MCF 10A (cell line): ENCODE results near the gene FAIM2. TPM values are rescaled to one million over a fixed set of nuclear protein-coding genes. Genes with fewer than 3 reads are reported as not detected.
"Not testable (repeated sequence)": the region's sequence is repeated elsewhere in the genome, so short reads cannot be mapped to it uniquely, and the experiment has no call there.

Experiments
- BruUV-seq: library from RNA; stranded (reverse); fragments of 400-500 nt; replicated peaks from 2 replicates; lab custom pipeline; 2021; lab: Mats Ljungman, UMichigan
- CTCF ChIA-PET: fragments of 300-600 bp; sonication (Branson Sonifier 250); formaldehyde crosslinking; extraction: SDS; loops from one replicate; lab custom pipeline; 2021; ENCODE audit warnings: antibody characterized with exemption, inconsistent platforms; lab: Yijun Ruan, JAX
- POLR2A ChIA-PET: fragments of 300-600, 350-650 bp; sonication (Branson Sonifier 250); formaldehyde crosslinking; extraction: SDS; loops from one replicate; lab custom pipeline; 2020; ENCODE audit warnings: antibody characterized with exemption, inconsistent platforms; lab: Yijun Ruan, JAX
- DNase-seq: peaks from one replicate; pipeline ENCODE4 v3.0.0-alpha.2; 2018; ENCODE audit not compliant: unreplicated experiment
- H3K27ac Mint-ChIP-seq: one replicate; pipeline ENCODE4 v1.8.0; 2022; ENCODE audit warnings: mild to moderate bottlenecking, low read depth, mixed read lengths; ENCODE audit not compliant: unreplicated experiment
- H3K27me3 Mint-ChIP-seq: one replicate; pipeline ENCODE4 v1.8.0; 2022; ENCODE audit warnings: mixed read lengths; ENCODE audit not compliant: insufficient read depth, unreplicated experiment
- H3K36me3 Mint-ChIP-seq: one replicate; pipeline ENCODE4 v1.8.0; 2022; ENCODE audit warnings: mild to moderate bottlenecking, moderate library complexity, mixed read lengths; ENCODE audit not compliant: insufficient read depth, unreplicated experiment
- H3K4me1 Mint-ChIP-seq: one replicate; pipeline ENCODE4 v1.8.0; 2022; ENCODE audit warnings: mixed read lengths; ENCODE audit not compliant: insufficient read depth, unreplicated experiment
- H3K4me3 Mint-ChIP-seq: one replicate; pipeline ENCODE4 v1.8.0; 2022; ENCODE audit warnings: mild to moderate bottlenecking, moderate library complexity, mixed read lengths; ENCODE audit not compliant: unreplicated experiment
- H3K9me3 Mint-ChIP-seq: one replicate; pipeline ENCODE4 v1.8.0; 2022; ENCODE audit warnings: mixed read lengths; ENCODE audit not compliant: unreplicated experiment
- intact Hi-C: fragments of 100-400 bp; cut with micrococcal nuclease; formaldehyde crosslinking; loops from 2 replicates; pipeline ENCODE4 v1.14.1; 2022
- total RNA-seq: library from RNA; stranded (reverse); gene quantifications from 2 replicates; pipeline ENCODE4 v1.2.3, GENCODE V29; 2022
- TF ChIP-seq, protein P1 (sequence below): fragments of 200-600 bp; IDR thresholded peaks from one replicate; pipeline ENCODE4 v1.8.0; 2022; ENCODE audit warnings: antibody characterized with exemption, mild to moderate bottlenecking; ENCODE audit not compliant: unreplicated experiment

FAIM2 gene
- total RNA-seq, 1 experiment from 2014 or later = not detected

DNA sequence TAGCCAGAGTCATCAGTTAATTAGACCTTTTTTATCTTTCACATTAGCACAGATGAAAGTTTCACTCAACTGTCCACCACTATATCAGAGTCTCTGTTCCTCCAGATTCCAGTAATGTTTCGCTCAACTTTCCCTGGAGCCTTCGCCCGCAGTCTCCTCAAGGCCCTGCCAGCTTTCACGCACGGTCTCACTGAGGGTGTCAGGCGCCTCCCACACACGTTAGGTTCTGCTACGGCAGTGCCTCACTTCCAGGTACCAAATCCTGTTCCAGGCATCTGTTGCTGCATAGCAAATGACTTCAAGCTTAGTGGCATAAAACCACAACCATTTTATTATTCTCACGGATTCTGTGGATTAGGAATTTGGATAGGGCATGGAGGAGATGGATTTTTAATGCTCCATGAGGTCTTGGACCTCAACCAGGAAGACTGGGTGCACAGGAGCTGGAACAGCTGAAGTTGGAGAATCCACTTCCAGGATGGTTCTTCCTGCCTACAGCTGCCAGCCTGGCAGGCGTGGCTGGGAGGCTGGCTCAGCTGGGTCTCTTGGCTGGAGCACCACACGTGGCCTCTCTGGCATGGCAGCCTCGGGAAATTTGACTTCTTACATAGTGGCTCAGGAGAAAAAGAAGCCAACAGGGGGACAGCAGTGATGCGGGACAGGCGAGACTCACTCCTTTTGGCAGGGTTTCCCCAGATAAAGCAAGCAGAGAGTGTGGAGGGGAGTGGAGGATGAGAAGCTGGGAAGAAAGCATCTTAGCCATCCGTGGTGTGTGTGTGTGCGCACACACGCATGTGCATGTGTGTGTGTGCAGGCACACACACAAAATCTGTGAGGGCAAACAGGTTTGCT is 39.5 kb downstream of the FAIM2 start:
- Mint-ChIP-seq H3K9me3 (no peaks in the 10 kb centered on the region), H3K36me3 (no peaks in the 10 kb centered on the region), H3K27ac (no peak overlapping the region), H3K4me1 (peaks cover 10% of the 10 kb centered on the region), H3K4me3 (no peak overlapping the region), H3K27me3 (peaks cover 16% of the 10 kb centered on the region)
- no peak for DNase-seq
- intact Hi-C loops = no loop called here
- BruUV-seq = no TSS peak
- ChIA-PET POLR2A (interaction anchor here (0.9 to 2.1 kb wide), 2 partner anchors 22 to 192 kb away, joined by 3 to 11 read pairs; partner anchors contain the start of gene BCDIN3D), CTCF (interaction anchor here (0.6 to 6.4 kb wide), 4 partner anchors 17 to 205 kb away, joined by 3 to 59 read pairs (median 40); no protein-coding TSS in a partner anchor)
- TF ChIP-seq, protein P1, sequence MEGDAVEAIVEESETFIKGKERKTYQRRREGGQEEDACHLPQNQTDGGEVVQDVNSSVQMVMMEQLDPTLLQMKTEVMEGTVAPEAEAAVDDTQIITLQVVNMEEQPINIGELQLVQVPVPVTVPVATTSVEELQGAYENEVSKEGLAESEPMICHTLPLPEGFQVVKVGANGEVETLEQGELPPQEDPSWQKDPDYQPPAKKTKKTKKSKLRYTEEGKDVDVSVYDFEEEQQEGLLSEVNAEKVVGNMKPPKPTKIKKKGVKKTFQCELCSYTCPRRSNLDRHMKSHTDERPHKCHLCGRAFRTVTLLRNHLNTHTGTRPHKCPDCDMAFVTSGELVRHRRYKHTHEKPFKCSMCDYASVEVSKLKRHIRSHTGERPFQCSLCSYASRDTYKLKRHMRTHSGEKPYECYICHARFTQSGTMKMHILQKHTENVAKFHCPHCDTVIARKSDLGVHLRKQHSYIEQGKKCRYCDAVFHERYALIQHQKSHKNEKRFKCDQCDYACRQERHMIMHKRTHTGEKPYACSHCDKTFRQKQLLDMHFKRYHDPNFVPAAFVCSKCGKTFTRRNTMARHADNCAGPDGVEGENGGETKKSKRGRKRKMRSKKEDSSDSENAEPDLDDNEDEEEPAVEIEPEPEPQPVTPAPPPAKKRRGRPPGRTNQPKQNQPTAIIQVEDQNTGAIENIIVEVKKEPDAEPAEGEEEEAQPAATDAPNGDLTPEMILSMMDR = no peak

DNA sequence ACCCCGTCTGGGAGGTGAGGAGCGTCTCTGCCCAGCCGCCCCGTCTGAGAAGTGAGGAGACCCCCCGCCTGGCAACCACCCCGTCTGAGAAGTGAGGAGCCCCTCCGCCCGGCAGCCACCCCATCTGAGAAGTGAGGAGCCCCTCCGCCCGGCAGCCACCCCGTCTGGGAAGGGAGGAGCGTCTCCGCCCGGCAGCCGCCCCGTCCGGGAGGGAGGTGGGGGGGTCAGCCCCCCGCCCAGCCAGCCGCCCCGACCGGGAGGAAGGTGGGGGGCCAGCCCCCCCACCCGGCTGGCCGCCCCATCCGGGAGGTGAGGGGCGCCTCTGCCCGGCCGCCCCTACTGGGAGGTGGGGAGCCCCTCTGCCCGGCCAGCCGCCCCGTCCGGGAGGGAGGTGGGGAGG is 42.8 kb downstream of the FAIM2 start:
- POLR2A ChIA-PET, H3K9me3 Mint-ChIP-seq, CTCF ChIA-PET, H3K4me3 Mint-ChIP-seq, H3K36me3 Mint-ChIP-seq, H3K4me1 Mint-ChIP-seq, DNase-seq, H3K27ac Mint-ChIP-seq, intact Hi-C loops, BruUV-seq: not testable (repeated sequence)
- peaks cover 38% of the 10 kb centered on the region for H3K27me3 Mint-ChIP-seq

DNA sequence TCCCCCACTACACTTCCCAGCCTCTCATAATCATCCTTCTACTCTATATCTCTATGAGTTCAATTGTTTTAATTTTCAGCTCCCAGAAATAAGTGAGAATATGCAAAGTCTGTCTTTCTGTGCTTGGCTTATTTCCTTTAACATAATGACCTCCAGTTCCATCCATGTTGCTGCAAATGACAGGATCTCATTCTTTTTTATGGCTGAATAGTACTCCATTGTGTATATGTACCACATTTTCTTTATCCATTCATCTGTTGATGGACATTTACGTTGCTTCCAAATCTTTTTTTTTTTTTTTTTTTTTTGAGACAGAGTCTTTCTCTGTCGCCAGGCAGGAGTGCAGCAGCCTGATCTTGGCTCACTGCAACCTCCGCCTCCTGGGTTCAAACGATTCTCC is 47.8 kb downstream of the FAIM2 start:
- BruUV-seq, H3K4me1 Mint-ChIP-seq, H3K4me3 Mint-ChIP-seq, DNase-seq, intact Hi-C loops, H3K27ac Mint-ChIP-seq, H3K9me3 Mint-ChIP-seq, H3K36me3 Mint-ChIP-seq: not testable (repeated sequence)
- ChIA-PET POLR2A (interaction anchor here (0.6 to 0.7 kb wide), 2 partner anchors 182 to 866 kb away, joined by 3 to 5 read pairs; no protein-coding TSS in a partner anchor), CTCF (interaction anchor here (0.6 to 1.6 kb wide), 3 partner anchors 11 to 183 kb away, joined by 3 to 7 read pairs (median 3); no protein-coding TSS in a partner anchor)
- H3K27me3 Mint-ChIP-seq = peaks cover 72% of the 10 kb centered on the region

DNA sequence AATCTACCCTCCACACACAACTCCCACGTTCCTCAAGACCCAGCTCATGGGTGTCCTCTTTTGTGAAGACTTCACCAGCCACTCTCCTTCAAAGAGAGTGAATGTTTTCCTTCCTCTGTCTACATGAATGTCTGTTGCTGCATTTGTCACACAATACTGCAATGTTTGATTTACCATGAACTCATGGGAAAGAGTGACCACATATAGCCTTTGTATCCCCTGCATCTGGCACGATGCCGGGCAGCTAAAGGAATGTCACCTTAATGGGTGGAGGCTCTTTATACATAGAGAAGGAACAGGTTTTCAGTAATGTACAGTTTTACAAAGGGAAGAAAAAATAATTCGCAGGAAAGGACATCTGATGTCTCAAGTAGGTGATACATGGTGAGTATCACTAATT is 48.7 kb downstream of the FAIM2 start:
- Mint-ChIP-seq H3K4me1 (no peaks in the 10 kb centered on the region), H3K27me3 (peaks cover 76% of the 10 kb centered on the region), H3K9me3 (no peaks in the 10 kb centered on the region), H3K4me3 (no peak overlapping the region), H3K27ac (no peak overlapping the region), H3K36me3 (no peaks in the 10 kb centered on the region)
- no peak for DNase-seq
- intact Hi-C loops = no loop called here
- no TSS peak for BruUV-seq
- TF ChIP-seq, protein P1 = no peak
- POLR2A ChIA-PET = interaction anchor here (0.6 to 1.2 kb wide), 3 partner anchors 12 to 865 kb away, joined by 3 to 5 read pairs (median 5); partner anchors contain the start of gene BCDIN3D
- CTCF ChIA-PET = interaction anchor here (0.5 to 1.6 kb wide), 5 partner anchors 12 to 237 kb away, joined by 3 to 6 read pairs (median 3); no protein-coding TSS in a partner anchor

DNA sequence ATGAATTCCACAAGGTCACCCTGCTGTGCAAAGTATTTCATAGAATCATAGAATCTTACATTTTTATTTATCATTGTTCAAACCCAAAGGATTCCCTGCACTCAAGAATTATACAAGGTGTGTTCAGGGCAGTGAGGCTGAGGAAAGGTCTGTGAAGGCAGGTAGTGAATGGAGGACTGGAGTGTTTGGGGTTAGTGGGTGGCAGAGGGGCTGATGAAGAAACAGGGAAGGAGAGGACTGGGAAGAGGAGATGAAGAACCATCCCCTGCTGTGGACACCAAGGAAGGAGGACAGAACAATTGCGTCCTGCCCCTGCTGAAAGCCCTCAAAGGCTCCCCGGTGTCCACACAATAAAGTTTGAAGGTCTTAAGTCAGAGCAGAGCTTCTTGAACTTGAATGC is 50.0 kb downstream of the FAIM2 start:
- Mint-ChIP-seq H3K9me3 (no peaks in the 10 kb centered on the region), H3K27me3 (peaks cover 77% of the 10 kb centered on the region), H3K36me3 (no peaks in the 10 kb centered on the region), H3K4me3 (no peak overlapping the region), H3K27ac (no peak overlapping the region), H3K4me1 (no peaks in the 10 kb centered on the region)
- DNase-seq = no peak
- TF ChIP-seq, protein P1 = no peak
- ChIA-PET CTCF (no interaction called here), POLR2A (no interaction called here)
- intact Hi-C loops = no loop called here
- no TSS peak for BruUV-seq
